ENCODE data around the gene PHF10.

GRCh38 chr6:169691260-169691659, 33.0 kb downstream of the PHF10 start:
- no peak for TF ChIP-seq CTCF (IDR thresholded peaks at IDR 0.05; ENCODE audit: low read length)
- no peak for TF ChIP-seq EZH2phosphoT487 (IDR thresholded peaks at IDR 0.05; ENCODE audit: low read length)
- no peak for TF ChIP-seq EZH2 (optimal IDR thresholded peaks at IDR 0.05; ENCODE audit: low read depth, low read length)
